H1 (cell line): ENCODE measurements around the gene PPP6R1. TPM values are rescaled to one million over a fixed set of nuclear protein-coding genes. Genes with fewer than 3 reads are reported as not detected.
A peak's percentile ranks its signal among the peaks of the same experiment; 100 is the strongest.

Source experiments
- CTCF ChIA-PET: fragments of 300-600 bp; sonication (Branson Sonifier 250); formaldehyde crosslinking; loops from one replicate; lab custom pipeline; 2021; ENCODE audit not compliant: partially characterized antibody; lab: Charles Lee
- POLR2A ChIA-PET: fragments of 300-600 bp; sonication (Branson Sonifier 250); formaldehyde crosslinking; loops from one replicate; lab custom pipeline; 2021; ENCODE audit warnings: inconsistent platforms; ENCODE audit not compliant: partially characterized antibody; lab: Charles Lee
- DNase-seq, 2 experiments: peaks; one replicate each; pipeline versions ENCODE4 v3.0.0 to v3.0.0-alpha.2; 2010 to 2022; ENCODE audit warnings: low spot score in 2 of 2, low read depth in 1 of 2, mixed read lengths in 1 of 2
- FAIRE-seq: peaks from 2 replicates; lab custom pipeline; 2011; peaks lifted over from hg19 to GRCh38; lab: Jason Lieb, UNC
- H2AFZ ChIP-seq: 2 replicates; pipeline ENCODE4 v1.8.1; 2012; ENCODE audit warnings: low read length, inconsistent platforms
- H2AK5ac ChIP-seq: 2 replicates; pipeline ENCODE4 v1.6.1; 2013; ENCODE audit warnings: low read depth, low read length
- H2BK120ac ChIP-seq: replicated peaks from 2 replicates; pipeline ENCODE3; 2013; ENCODE audit warnings: low read depth, low read length, inconsistent platforms
- H2BK12ac ChIP-seq: 2 replicates; pipeline ENCODE4 v1.6.1; 2013; ENCODE audit warnings: low read depth, low read length
- H2BK15ac ChIP-seq: 2 replicates; pipeline ENCODE4 v1.6.1; 2013; ENCODE audit warnings: low read length
- H2BK20ac ChIP-seq: 2 replicates; pipeline ENCODE4 v1.6.1; 2013; ENCODE audit warnings: low read length
- H2BK5ac ChIP-seq: 2 replicates; pipeline ENCODE4 v1.6.1; 2013; ENCODE audit warnings: low read depth, low read length
- H3K14ac ChIP-seq: 2 replicates; pipeline ENCODE4 v1.6.1; 2013; ENCODE audit warnings: inconsistent platforms; ENCODE audit not compliant: insufficient read length
- H3K18ac ChIP-seq: 2 replicates; pipeline ENCODE4 v1.6.1; 2013; ENCODE audit warnings: low read length; ENCODE audit errors: extremely low read depth
- H3K23ac ChIP-seq: 2 replicates; pipeline ENCODE4 v1.6.1; 2013; ENCODE audit warnings: inconsistent platforms; ENCODE audit not compliant: insufficient read length
- H3K23me2 ChIP-seq: 2 replicates; pipeline ENCODE4 v1.6.1; 2013; ENCODE audit warnings: low read depth, low read length
- H3K27ac ChIP-seq: 2 replicates; pipeline ENCODE4 v1.6.1; 2011; ENCODE audit warnings: low read depth, low read length, inconsistent platforms
- H3K27me3 ChIP-seq, 4 experiments: replicated peaks in 1 of 4; 1 replicate in 1 of 4; 2 replicates in 3 of 4; pipeline versions ENCODE4 v1.6.1 to v1.8.1; 2011 to 2013; ENCODE audit warnings: low read length in 3 of 4, mild to moderate bottlenecking in 3 of 4, inconsistent platforms in 2 of 4, mixed read lengths in 2 of 4, moderate library complexity in 1 of 4; ENCODE audit not compliant: control insufficient read depth in 3 of 4, insufficient read depth in 3 of 4; ENCODE audit errors: extremely low read depth in 1 of 4
- H3K36me3 ChIP-seq, 4 experiments: 2 replicates each; pipeline versions ENCODE4 v1.6.1 to v1.8.1; 2011 to 2013; ENCODE audit warnings: mild to moderate bottlenecking in 4 of 4, low read length in 3 of 4, moderate library complexity in 2 of 4, control low read depth in 1 of 4, inconsistent platforms in 1 of 4; ENCODE audit not compliant: insufficient read depth in 4 of 4, control insufficient read depth in 2 of 4
- H3K4ac ChIP-seq: replicated peaks from 2 replicates; pipeline ENCODE3; 2013; ENCODE audit warnings: low read length, low read depth, mixed read lengths, inconsistent platforms; ENCODE audit not compliant: insufficient read length
- H3K4me1 ChIP-seq, 4 experiments: replicated peaks in 1 of 4; 1 replicate in 1 of 4; 2 replicates in 3 of 4; pipeline versions ENCODE4 v1.6.1 to v1.8.1; 2011 to 2013; ENCODE audit warnings: low read length in 3 of 4, inconsistent platforms in 2 of 4, mixed read lengths in 1 of 4; ENCODE audit not compliant: insufficient read depth in 4 of 4, control insufficient read depth in 3 of 4
- H3K4me2 ChIP-seq, 2 experiments: 2 replicates each; pipeline versions ENCODE4 v1.6.1 to v1.8.1; 2011 to 2013; ENCODE audit warnings: low read depth in 2 of 2, low read length in 2 of 2, control low read depth in 1 of 2, inconsistent platforms in 1 of 2, mild to moderate bottlenecking in 1 of 2; ENCODE audit not compliant: insufficient read depth in 1 of 2
- H3K4me3 ChIP-seq, 4 experiments: fragments of 200-600, 300-600 bp in 1 of 4; sonication (generic), shearing (Covaris generic), sonication (Bioruptor Twin) in 1 of 4; 2 replicates each; pipeline versions ENCODE4 v1.5.1 to v1.8.1; 2011 to 2016; ENCODE audit warnings: low read length in 4 of 4, low read depth in 3 of 4, control low read depth in 2 of 4, inconsistent platforms in 2 of 4, mild to moderate bottlenecking in 2 of 4, mixed read lengths in 1 of 4, moderate library complexity in 1 of 4; ENCODE audit not compliant: insufficient read depth in 2 of 4; ENCODE audit errors: extremely low read depth in 1 of 4
- H3K56ac ChIP-seq: replicated peaks from 2 replicates; pipeline ENCODE3; 2013; ENCODE audit warnings: low read depth, mild to moderate bottlenecking, mixed read lengths, low read length, inconsistent platforms; ENCODE audit not compliant: insufficient read length
- H3K79me1 ChIP-seq: 2 replicates; pipeline ENCODE4 v1.6.1; 2013; ENCODE audit warnings: low read depth, low read length, control low read depth
- H3K79me2 ChIP-seq, 2 experiments: 2 replicates each; pipeline versions ENCODE4 v1.6.1 to v1.8.1; 2012 to 2013; ENCODE audit warnings: low read length in 2 of 2, mild to moderate bottlenecking in 2 of 2, inconsistent platforms in 1 of 2; ENCODE audit not compliant: insufficient read depth in 2 of 2, control insufficient read depth in 1 of 2
- H3K9ac ChIP-seq, 4 experiments: replicated peaks in 1 of 4; 1 replicate in 1 of 4; 2 replicates in 3 of 4; pipeline versions ENCODE4 v1.6.1 to v1.8.1; 2011 to 2013; ENCODE audit warnings: low read depth in 3 of 4, low read length in 3 of 4, control low read depth in 2 of 4, mild to moderate bottlenecking in 2 of 4, moderate library complexity in 2 of 4, inconsistent platforms in 1 of 4; ENCODE audit errors: extremely low read depth in 1 of 4
- H3K9me3 ChIP-seq, 2 experiments: 2 replicates each; pipeline versions ENCODE4 v1.6.1 to v1.8.1; 2012 to 2013; ENCODE audit warnings: mild to moderate bottlenecking in 2 of 2, moderate library complexity in 2 of 2, control low read depth in 1 of 2, inconsistent platforms in 1 of 2, low read depth in 1 of 2, low read length in 1 of 2, mixed read lengths in 1 of 2; ENCODE audit not compliant: insufficient read depth in 2 of 2
- H4K20me1 ChIP-seq, 2 experiments: replicated peaks in 1 of 2; 2 replicates each; pipeline versions ENCODE3 to v1.8.1; 2011 to 2013; ENCODE audit warnings: inconsistent platforms in 2 of 2, low read length in 2 of 2, mild to moderate bottlenecking in 1 of 2; ENCODE audit not compliant: insufficient read depth in 2 of 2, control insufficient read depth in 1 of 2
- H4K5ac ChIP-seq: 2 replicates; pipeline ENCODE4 v1.6.1; 2013; ENCODE audit warnings: low read length, low read depth, mixed read lengths, inconsistent platforms; ENCODE audit not compliant: insufficient read length
- H4K8ac ChIP-seq: 2 replicates; pipeline ENCODE4 v1.8.0; 2013; ENCODE audit warnings: mild to moderate bottlenecking, moderate library complexity, low read length, inconsistent platforms; ENCODE audit not compliant: insufficient read depth; ENCODE audit errors: extremely low read depth
- H4K91ac ChIP-seq: replicated peaks from 2 replicates; pipeline ENCODE3; 2013; ENCODE audit warnings: low read length, mixed read lengths, inconsistent platforms; ENCODE audit not compliant: insufficient read length
- BACH1 ChIP-seq: IDR thresholded peaks from 2 replicates; pipeline ENCODE4 v1.6.1; 2012; ENCODE audit warnings: low read length, improper control_type of control experiment
- EP300 ChIP-seq, 2 experiments: IDR thresholded peaks; 1 replicate in 1 of 2; 2 replicates in 1 of 2; pipeline ENCODE4 v1.6.1; 2011 to 2012; ENCODE audit warnings: low read depth in 2 of 2, low read length in 2 of 2, mild to moderate bottlenecking in 2 of 2, borderline replicate concordance in 1 of 2, inconsistent platforms in 1 of 2, moderate library complexity in 1 of 2
- HDAC2 ChIP-seq, 2 experiments: fragments of 300-600 bp in 1 of 2; sonication (generic) in 1 of 2; IDR thresholded peaks; 2 replicates each; pipeline ENCODE4 v1.6.1; 2011 to 2012; ENCODE audit warnings: low read depth in 2 of 2, low read length in 2 of 2, mild to moderate bottlenecking in 2 of 2, moderate library complexity in 2 of 2, borderline replicate concordance in 1 of 2, inconsistent platforms in 1 of 2
- KDM4A ChIP-seq: IDR thresholded peaks from one replicate; pipeline ENCODE4 v1.7.1; 2012; ENCODE audit warnings: low read depth, mild to moderate bottlenecking, moderate library complexity, low read length, inconsistent platforms; ENCODE audit not compliant: severe bottlenecking
- NRF1 ChIP-seq: IDR thresholded peaks from 2 replicates; pipeline ENCODE4 v1.6.1; 2011; ENCODE audit warnings: mild to moderate bottlenecking, low read depth, low read length, improper control_type of control experiment
- SUZ12 ChIP-seq: fragments of 200-600 bp; sonication (generic); IDR thresholded peaks from 2 replicates; pipeline ENCODE4 v1.6.1; 2012; ENCODE audit warnings: mild to moderate bottlenecking, inconsistent platforms, low read length, moderate library complexity, mixed read lengths
- WGBS, 2 experiments: shearing (Covaris generic) in 1 of 2; methylation state at CpG; one replicate each; pipeline versions ENCODE4 v1.1.6 to v1.1.7; 2013 to 2015; ENCODE audit warnings: low lambda C conversion rate in 2 of 2, mixed read lengths in 2 of 2, inconsistent platforms in 1 of 2, low coverage in 1 of 2, missing lambda C conversion rate in 1 of 2; ENCODE audit not compliant: insufficient replicate concordance in 2 of 2, insufficient coverage in 1 of 2, insufficient read length in 1 of 2; ENCODE audit errors: extremely low coverage in 1 of 2, missing lambda C conversion rate in 1 of 2; 5-methylcytosine and 5-hydroxymethylcytosine counted together
- polyA plus RNA-seq, 7 experiments: library from polyadenylated mRNA; depleted of rRNA in 3 of 7; stranded (reverse) in 5 of 7; unstranded in 2 of 7; fragments of >200 nt in 5 of 7; fragments of 200-250 nt in 2 of 7; gene quantifications; 1 replicate in 5 of 7; 2 replicates in 1 of 7; 4 replicates in 1 of 7; pipeline versions ENCODE4 v1.2.1 to v1.2.3, GENCODE V29; 2011 to 2013; ENCODE audit warnings: missing spikeins in 2 of 7, mixed read lengths in 2 of 7
- total RNA-seq: library from RNA; stranded (reverse); fragmentation: NEBNext Ultra II Directional; extraction: Animal tissue kit (Norgen Biotek cat#: 25700); gene quantifications from 2 replicates; pipeline ENCODE4 v1.2.1, GENCODE V29; 2021

The PPP6R1 gene
- total and polyA plus RNA-seq, 2 of the 8 experiments (the other 6 are each of a cell fraction or from before 2014, with no cell fraction given): 36.4 to 74.4 TPM

- H3K79me1 ChIP-seq: peaks cover 11% of the 10 kb centered on the region; the same call in 1 of the 2 replicates
- ChIA-PET POLR2A (interaction anchor here (0.5 to 1.9 kb wide), 7 partner anchors 11 to 138 kb away, joined by 3 to 8 read pairs (median 3); partner anchors contain the start of genes TNNT1 and UBE2S), CTCF (interaction anchor here (1.0 to 3.0 kb wide), 4 partner anchors 14 to 121 kb away, joined by 3 to 15 read pairs (median 4); partner anchors contain the start of gene DNAAF3)
- no peak for DNase-seq
- FAIRE-seq: no peak
- H4K20me1 ChIP-seq: no peaks in the 10 kb centered on the region
- H3K18ac ChIP-seq: no peak overlapping the region
- peaks cover 2% of the 10 kb centered on the region; the same call in 1 of the 2 replicates for H3K23me2 ChIP-seq
- no peak overlapping the region for H3K4ac ChIP-seq
- H2AFZ ChIP-seq: no peak overlapping the region
- H2AK5ac ChIP-seq: no peak overlapping the region
- no peak overlapping the region for H3K23ac ChIP-seq
- no peak overlapping the region for H3K4me2 ChIP-seq
- no peak overlapping the region for H2BK120ac ChIP-seq
- H4K5ac ChIP-seq: no peak overlapping the region
- H2BK20ac ChIP-seq: no peak overlapping the region
- H3K79me2 ChIP-seq: peaks cover 0 to 11% of the 10 kb centered on the region in 2 experiments; a peak in 2 of 4 replicates
- H3K14ac ChIP-seq: no peak overlapping the region
- H3K9me3 ChIP-seq: no peaks in the 10 kb centered on the region; a peak in 1 of 4 replicates
- WGBS, 2 experiments: 95% methylated on average over 14 of the region's 21 CpGs; no CpG with 5 or more reads in 1 of the 2 experiments
- H2BK12ac ChIP-seq: no peak overlapping the region
- H2BK5ac ChIP-seq: peak overlapping the region; percentile 77; the same call in 1 of the 2 replicates
- H4K8ac ChIP-seq: no peak overlapping the region
- H4K91ac ChIP-seq: no peak overlapping the region
- peaks cover 4 to 27% (median 13%) of the 10 kb centered on the region in 4 experiments; a peak in 6 of 8 replicates for H3K36me3 ChIP-seq
- H3K4me1 ChIP-seq: peaks cover 0 to 5% (median 4%) of the 10 kb centered on the region in 4 experiments; a peak in 3 of 7 replicates
- H3K4me3 ChIP-seq: no peak overlapping the region
- no peak overlapping the region for H3K9ac ChIP-seq
- no peak overlapping the region for H3K56ac ChIP-seq
- H2BK15ac ChIP-seq: no peak overlapping the region
- H3K27me3 ChIP-seq: no peaks in the 10 kb centered on the region
- TF ChIP-seq SUZ12 (no peak), HDAC2 (IDR thresholded peaks at IDR 0.05; ENCODE audit: borderline replicate concordance in 1 of 2, low read depth in 2 of 2, low read length in 2 of 2) (no peak), KDM4A (no peak), EP300 (IDR thresholded peaks at IDR 0.05; ENCODE audit: borderline replicate concordance in 1 of 2, low read depth in 2 of 2, low read length in 2 of 2) (no peak), BACH1 (no peak), NRF1 (no peak)
- H3K27ac ChIP-seq: no peak overlapping the region
Observed at GRCh38 chr19:55287361-55288079, 28.7 kb upstream of the PPP6R1 start.
